IMR-90 (cell line): ENCODE data around the gene ITPK1. TPM values are rescaled to one million over a fixed set of nuclear protein-coding genes. Genes with fewer than 3 reads are reported as not detected.
"Not testable (repeated sequence)": the region's sequence is repeated elsewhere in the genome, so short reads cannot be mapped to it uniquely, and the experiment has no call there.

Experiments used
- ATAC-seq: fragments of 200-7000 bp; cut with Tn5 transposase; 2 replicates; pipeline ENCODE4 v1.9.1; 2020; ENCODE audit warnings: low read depth, mild to moderate bottlenecking, moderate library complexity
- BruUV-seq: library from RNA; stranded (reverse); fragments of 400-500 nt; replicated peaks from 2 replicates; lab custom pipeline; 2021; lab: Mats Ljungman, UMichigan
- CTCF ChIA-PET: fragments of 300-600 bp; formaldehyde crosslinking; extraction: SDS; loops from one replicate; lab custom pipeline; 2021; ENCODE audit warnings: antibody characterized with exemption; lab: Yijun Ruan, JAX
- POLR2A ChIA-PET: fragments of 300-600 bp; sonication (Branson Sonifier 250); formaldehyde crosslinking; loops from one replicate; lab custom pipeline; 2022; ENCODE audit warnings: antibody characterized with exemption; ENCODE audit not compliant: unreplicated experiment; lab: Charles Lee
- DNase-seq: peaks from one replicate; pipeline ENCODE4 v3.0.0; 2013
- H2AFZ ChIP-seq: replicated peaks from 2 replicates; pipeline ENCODE3; 2013; ENCODE audit warnings: low read length, mild to moderate bottlenecking; ENCODE audit not compliant: poor library complexity
- H2AK5ac ChIP-seq: 2 replicates; pipeline ENCODE4 v1.6.1; 2013; ENCODE audit warnings: low read depth, low read length, inconsistent platforms
- H2AK9ac ChIP-seq: replicated peaks from 2 replicates; pipeline ENCODE3; 2013; ENCODE audit warnings: mild to moderate bottlenecking, low read depth, low read length, moderate library complexity; ENCODE audit not compliant: poor library complexity
- H2BK120ac ChIP-seq: 2 replicates; pipeline ENCODE4 v1.6.1; 2013; ENCODE audit warnings: low read depth, low read length, inconsistent platforms
- H2BK15ac ChIP-seq: 3 replicates; pipeline ENCODE4 v1.6.1; 2013; ENCODE audit warnings: low read depth, low read length, inconsistent platforms
- H2BK20ac ChIP-seq: 2 replicates; pipeline ENCODE4 v1.6.1; 2013; ENCODE audit warnings: low read depth, mild to moderate bottlenecking, inconsistent platforms, low read length, moderate library complexity
- H2BK5ac ChIP-seq: 2 replicates; pipeline ENCODE4 v1.6.1; 2013; ENCODE audit warnings: mild to moderate bottlenecking, low read depth, low read length, inconsistent platforms; ENCODE audit not compliant: poor library complexity, severe bottlenecking
- H3K14ac ChIP-seq: replicated peaks from 2 replicates; pipeline ENCODE4 v1.6.1; 2013; ENCODE audit warnings: low read depth, low read length, inconsistent platforms
- H3K18ac ChIP-seq: 2 replicates; pipeline ENCODE4 v1.6.1; 2013; ENCODE audit warnings: low read depth, low read length, control low read depth
- H3K23ac ChIP-seq: 2 replicates; pipeline ENCODE4 v1.6.1; 2013; ENCODE audit warnings: low read depth, low read length, inconsistent platforms
- H3K27ac ChIP-seq: 2 replicates; pipeline ENCODE4 v1.5.1; 2013; ENCODE audit warnings: mild to moderate bottlenecking, control low read depth, low read length; ENCODE audit not compliant: insufficient read depth
- H3K27me3 ChIP-seq: 2 replicates; pipeline ENCODE4 v1.6.1; 2013; ENCODE audit warnings: low read length; ENCODE audit not compliant: control insufficient read depth, insufficient read depth
- H3K36me3 ChIP-seq: 2 replicates; pipeline ENCODE4 v1.6.1; 2013; ENCODE audit warnings: low read length, mixed read lengths; ENCODE audit not compliant: control insufficient read depth, insufficient read depth
- H3K4ac ChIP-seq: 2 replicates; pipeline ENCODE4 v1.6.1; 2013; ENCODE audit warnings: low read depth, low read length, inconsistent platforms
- H3K4me1 ChIP-seq: 2 replicates; pipeline ENCODE4 v1.6.1; 2013; ENCODE audit warnings: low read length, mixed read lengths; ENCODE audit not compliant: control insufficient read depth, insufficient read depth
- H3K4me2 ChIP-seq: 2 replicates; pipeline ENCODE4 v1.6.1; 2013; ENCODE audit warnings: low read depth, mild to moderate bottlenecking, control low read depth, low read length, moderate library complexity
- H3K4me3 ChIP-seq: 2 replicates; pipeline ENCODE4 v1.5.1; 2013; ENCODE audit warnings: low read depth, mild to moderate bottlenecking, control low read depth, low read length, moderate library complexity; ENCODE audit not compliant: insufficient read depth
- H3K56ac ChIP-seq: 2 replicates; pipeline ENCODE4 v1.6.1; 2013; ENCODE audit warnings: low read length, inconsistent platforms; ENCODE audit not compliant: insufficient read depth; ENCODE audit errors: extremely low read depth
- H3K79me1 ChIP-seq, 2 experiments: 2 replicates each; pipeline ENCODE4 v1.6.1; 2013; ENCODE audit warnings: low read length in 2 of 2, inconsistent platforms in 1 of 2, low read depth in 1 of 2
- H3K9ac ChIP-seq: 2 replicates; pipeline ENCODE4 v1.6.1; 2013; ENCODE audit warnings: low read depth, low read length, control low read depth
- H3K9me1 ChIP-seq: 2 replicates; pipeline ENCODE4 v1.6.1; 2013; ENCODE audit warnings: low read length, inconsistent platforms; ENCODE audit not compliant: insufficient read depth
- H3K9me3 ChIP-seq: 2 replicates; pipeline ENCODE4 v1.6.1; 2013; ENCODE audit warnings: low read length; ENCODE audit not compliant: control insufficient read depth, insufficient read depth
- H4K20me1 ChIP-seq: 2 replicates; pipeline ENCODE4 v1.6.1; 2013; ENCODE audit warnings: low read length, inconsistent platforms; ENCODE audit not compliant: insufficient read depth
- H4K5ac ChIP-seq: 2 replicates; pipeline ENCODE4 v1.6.1; 2013; ENCODE audit warnings: mild to moderate bottlenecking, low read depth, low read length, control low read depth
- H4K8ac ChIP-seq, 2 experiments: 2 replicates each; pipeline ENCODE4 v1.6.1; 2013; ENCODE audit warnings: low read depth in 2 of 2, low read length in 2 of 2, control low read depth in 1 of 2, inconsistent platforms in 1 of 2
- H4K91ac ChIP-seq: 2 replicates; pipeline ENCODE4 v1.6.1; 2013; ENCODE audit warnings: low read depth, low read length, inconsistent platforms; ENCODE audit not compliant: insufficient read depth
- WGBS, 2 experiments: methylation state at CpG; one replicate each; pipeline versions ENCODE4 v1.1.5 to v1.1.7; 2013; ENCODE audit warnings: missing lambda C conversion rate in 2 of 2; ENCODE audit not compliant: insufficient read length in 1 of 2; ENCODE audit errors: extremely low coverage in 2 of 2; 5-methylcytosine and 5-hydroxymethylcytosine counted together
- dilution Hi-C: fragments of 300-500 bp; cut with HindIII; formaldehyde crosslinking; loops from one replicate; pipeline ENCODE4 v1.14.3; 2018; ENCODE audit warnings: low sequenced_read_pairs; ENCODE audit not compliant: unreplicated experiment
- in situ Hi-C: fragments of 300-500 bp; cut with MboI; formaldehyde crosslinking; loops from 3 replicates; pipeline ENCODE4 v1.14.3; 2019; ENCODE audit warnings: low sequenced_read_pairs, inconsistent platforms, mixed read lengths
- intact Hi-C: fragments of 100-400 bp; cut with micrococcal nuclease; formaldehyde crosslinking; loops from 2 replicates; pipeline ENCODE4 v1.10.0; 2022
- polyA plus RNA-seq, 3 experiments: library from polyadenylated mRNA; depleted of rRNA; stranded (reverse); fragments of >200 nt; gene quantifications; 2 replicates each; pipeline ENCODE4 v1.2.3, GENCODE V29; 2012; ENCODE audit warnings: low replicate concordance in 1 of 3
- total RNA-seq: library from RNA; depleted of rRNA; stranded (reverse); fragments of >200 nt; gene quantifications from 2 replicates; pipeline ENCODE4 v1.2.3, GENCODE V29; 2012

Gene ITPK1
- total and polyA plus RNA-seq, 2 of the 4 experiments (the other 2 are of a cell fraction): 21.7 to 26.9 TPM

DNA sequence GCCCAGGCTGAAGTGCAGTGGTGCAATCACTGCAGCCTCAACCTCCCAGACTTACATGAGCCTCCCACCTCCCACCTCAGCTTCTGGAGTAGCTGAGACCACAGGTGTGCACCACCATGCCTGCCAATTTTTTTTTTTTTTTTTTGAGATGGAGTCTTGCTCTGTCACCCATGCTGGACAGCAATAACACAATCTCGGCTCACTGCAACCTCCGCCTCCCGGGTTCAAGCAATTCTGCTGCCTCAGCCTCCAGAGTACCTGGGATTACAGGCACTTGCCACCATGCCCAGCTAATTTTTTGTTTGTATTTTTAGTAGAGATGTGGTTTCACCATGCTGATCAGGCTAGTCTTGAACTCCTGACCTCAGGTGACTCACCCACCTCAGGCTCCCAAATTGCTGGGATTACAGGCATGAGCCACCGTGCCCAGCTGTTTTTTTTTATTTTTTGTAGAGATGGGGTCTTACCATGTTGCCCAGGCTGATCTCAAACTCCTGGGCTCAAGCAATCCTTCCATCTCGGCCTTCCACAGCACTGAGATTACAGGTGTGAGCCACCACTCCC, 15.6 kb upstream of the ITPK1 start:
- H3K9me1 ChIP-seq, BruUV-seq, H3K27ac ChIP-seq, H2BK15ac ChIP-seq, H4K5ac ChIP-seq, H2BK20ac ChIP-seq, DNase-seq, H3K9ac ChIP-seq, in situ Hi-C loops, H3K79me1 ChIP-seq, H3K23ac ChIP-seq, H3K9me3 ChIP-seq, ATAC-seq, H2AK5ac ChIP-seq, H3K14ac ChIP-seq, H2AK9ac ChIP-seq, H3K4me3 ChIP-seq, dilution Hi-C loops, H3K4me1 ChIP-seq, H2AFZ ChIP-seq, H4K8ac ChIP-seq, H3K4ac ChIP-seq, H4K91ac ChIP-seq, POLR2A ChIA-PET, H3K4me2 ChIP-seq, H2BK120ac ChIP-seq, H4K20me1 ChIP-seq, H3K36me3 ChIP-seq, H3K56ac ChIP-seq, H2BK5ac ChIP-seq, H3K18ac ChIP-seq: not testable (repeated sequence)
- CTCF ChIA-PET: interaction anchor here (0.7 to 2.2 kb wide), 3 partner anchors 18 to 183 kb away, joined by 3 to 20 read pairs (median 6); no protein-coding TSS in a partner anchor
- H3K27me3 ChIP-seq: peaks cover 11% of the 10 kb centered on the region
- no CpG with 5 or more reads among the region's 5 CpGs for WGBS, 2 experiments
- intact Hi-C loops: loop anchor here (10.0 kb wide), 1 partner anchor 297 kb away; no protein-coding TSS in a partner anchor
